Muscle layer of colon (tissue), 2 donors: ENCODE results near the gene SLC24A3.
A peak's percentile ranks its signal among the peaks of the same experiment; 100 is the strongest.

ENCODE experiments used
- H3K27ac ChIP-seq: one replicate; pipeline ENCODE4 v1.7.0; 2013; ENCODE audit warnings: low read depth, mild to moderate bottlenecking, low read length, moderate library complexity
- H3K27me3 ChIP-seq, 2 donors: one replicate each; pipeline ENCODE4 v1.7.0; 2013; ENCODE audit warnings: low read length in 2 of 2, mild to moderate bottlenecking in 2 of 2; ENCODE audit not compliant: insufficient read depth in 2 of 2, control insufficient read depth in 1 of 2
- H3K36me3 ChIP-seq: one replicate; pipeline ENCODE4 v1.7.0; 2013; ENCODE audit warnings: mild to moderate bottlenecking, low read length; ENCODE audit not compliant: insufficient read depth
- H3K4me1 ChIP-seq: one replicate; pipeline ENCODE4 v1.7.0; 2013; ENCODE audit warnings: mild to moderate bottlenecking, low read length; ENCODE audit not compliant: insufficient read depth
- H3K4me3 ChIP-seq, 2 donors: one replicate each; pipeline ENCODE4 v1.7.0; 2013; ENCODE audit warnings: low read length in 2 of 2, low read depth in 1 of 2, mild to moderate bottlenecking in 1 of 2, moderate library complexity in 1 of 2
- H3K9ac ChIP-seq: one replicate; pipeline ENCODE4 v1.7.0; 2013; ENCODE audit warnings: low read length
- H3K9me3 ChIP-seq: one replicate; pipeline ENCODE4 v1.7.0; 2013; ENCODE audit warnings: mild to moderate bottlenecking, low read length
- donor health status: abdominal sarcoma.
- donor health status: Adenocarcinoma of cecum.

Gene SLC24A3

GRCh38 chr20:19333563-19333962, 121.1 kb downstream of the SLC24A3 start:
- no peaks in the 10 kb centered on the region for H3K27me3 ChIP-seq
- H3K4me3 ChIP-seq: no peak overlapping the region
- H3K9me3 ChIP-seq: no peaks in the 10 kb centered on the region
- no peaks in the 10 kb centered on the region for H3K36me3 ChIP-seq
- H3K9ac ChIP-seq: no peak overlapping the region
- H3K27ac ChIP-seq: no peak overlapping the region
- peaks cover 9% of the 10 kb centered on the region for H3K4me1 ChIP-seq

- no peak overlapping the region for H3K4me3 ChIP-seq
- no peak overlapping the region for H3K27ac ChIP-seq
- peaks cover 25% of the 10 kb centered on the region for H3K4me1 ChIP-seq
These were observed 122.9 kb downstream of the SLC24A3 start for GRCh38 chr20:19335341-19335740.

GRCh38 chr20:19335916-19336315, 123.5 kb downstream of the SLC24A3 start:
- Histone ChIP-seq H3K27ac (no peak overlapping the region), H3K9ac (no peak overlapping the region), H3K4me1 (peaks cover 31% of the 10 kb centered on the region), H3K27me3 (no peaks in the 10 kb centered on the region), H3K4me3 (no peak overlapping the region), H3K36me3 (no peaks in the 10 kb centered on the region), H3K9me3 (no peaks in the 10 kb centered on the region)

More at GRCh38 chr20:19335341-19335740, 122.9 kb downstream of the SLC24A3 start:
- Histone ChIP-seq H3K9ac (no peak overlapping the region), H3K36me3 (no peaks in the 10 kb centered on the region), H3K9me3 (no peaks in the 10 kb centered on the region), H3K27me3 (no peaks in the 10 kb centered on the region)

GRCh38 chr20:19336631-19337030, 124.2 kb downstream of the SLC24A3 start:
- H3K4me3 ChIP-seq: no peak overlapping the region
- peaks cover 38% of the 10 kb centered on the region for H3K4me1 ChIP-seq
- no peak overlapping the region for H3K9ac ChIP-seq
- no peak overlapping the region for H3K27ac ChIP-seq
- H3K9me3 ChIP-seq: no peaks in the 10 kb centered on the region
- H3K36me3 ChIP-seq: no peaks in the 10 kb centered on the region
- no peaks in the 10 kb centered on the region for H3K27me3 ChIP-seq

DNA sequence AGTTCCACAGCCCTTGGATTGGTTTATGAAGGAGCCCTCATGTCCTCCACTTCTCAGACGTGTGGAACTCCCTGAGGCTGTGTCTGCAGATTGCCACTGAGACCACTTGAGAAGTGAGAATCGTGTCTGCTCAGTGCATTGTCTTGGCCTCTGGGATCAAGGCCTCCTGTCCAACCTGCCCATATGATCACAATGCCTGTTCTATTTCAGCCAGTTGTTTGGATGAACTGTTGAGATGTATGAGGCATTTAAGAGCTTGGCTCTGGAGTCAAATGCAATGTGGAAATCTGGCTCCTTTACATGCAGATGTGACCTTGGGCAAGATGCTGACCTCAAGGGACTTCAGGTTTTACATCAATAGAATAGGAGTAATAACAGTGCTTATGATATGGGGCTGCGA, 125.9 kb downstream of the SLC24A3 start:
- H3K36me3 ChIP-seq: no peaks in the 10 kb centered on the region
- H3K4me3 ChIP-seq: peak overlapping the region in 1 of 2 donors; percentile 7
- H3K9me3 ChIP-seq: no peaks in the 10 kb centered on the region
- H3K27me3 ChIP-seq: no peaks in the 10 kb centered on the region
- H3K9ac ChIP-seq: no peak overlapping the region
- peaks cover 39% of the 10 kb centered on the region for H3K4me1 ChIP-seq
- H3K27ac ChIP-seq: no peak overlapping the region

GRCh38 chr20:19338960-19339359, 126.5 kb downstream of the SLC24A3 start:
- Histone ChIP-seq H3K27me3 (no peaks in the 10 kb centered on the region), H3K27ac (no peak overlapping the region), H3K9ac (no peak overlapping the region), H3K4me3 (no peak overlapping the region), H3K9me3 (no peaks in the 10 kb centered on the region), H3K4me1 (peaks cover 39% of the 10 kb centered on the region), H3K36me3 (no peaks in the 10 kb centered on the region)

DNA sequence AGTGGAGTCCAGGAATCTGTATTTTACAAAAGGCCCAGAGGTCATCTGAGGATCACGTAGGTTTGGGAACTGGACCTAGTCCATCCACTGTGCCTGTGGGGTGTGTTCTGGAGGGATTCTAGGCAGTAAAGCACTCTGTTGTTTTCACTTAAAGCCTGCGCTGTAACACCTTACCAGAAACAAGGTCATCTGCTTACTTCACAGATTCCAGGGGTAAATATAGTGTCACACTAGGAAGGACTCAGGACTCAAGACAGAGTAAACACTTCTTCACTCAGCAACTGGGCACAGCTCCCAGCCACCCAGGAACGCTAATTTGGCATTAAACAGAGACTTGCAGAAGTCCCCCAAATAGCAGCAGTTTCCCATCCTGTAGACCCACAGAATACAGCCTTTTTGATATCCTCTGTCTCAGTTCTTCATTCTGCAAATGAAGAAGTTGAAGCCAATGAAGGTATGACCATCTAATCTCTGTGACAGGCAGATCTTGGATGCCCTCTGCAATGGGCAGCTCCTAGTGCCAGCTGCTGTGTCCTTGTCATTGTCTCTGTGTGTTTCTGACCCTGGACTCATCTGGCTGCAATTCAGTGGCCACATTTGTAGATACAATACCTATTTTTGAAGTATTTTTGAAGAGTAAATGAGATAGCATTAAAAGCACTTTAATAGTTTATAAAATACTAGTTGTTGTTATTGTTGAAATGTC, 129.1 kb downstream of the SLC24A3 start:
- peaks cover 39% of the 10 kb centered on the region for H3K4me1 ChIP-seq
- H3K9me3 ChIP-seq: no peaks in the 10 kb centered on the region
- no peak overlapping the region for H3K4me3 ChIP-seq
- no peak overlapping the region for H3K9ac ChIP-seq
- H3K27me3 ChIP-seq: no peaks in the 10 kb centered on the region
- no peak overlapping the region for H3K27ac ChIP-seq
- H3K36me3 ChIP-seq: no peaks in the 10 kb centered on the region

DNA sequence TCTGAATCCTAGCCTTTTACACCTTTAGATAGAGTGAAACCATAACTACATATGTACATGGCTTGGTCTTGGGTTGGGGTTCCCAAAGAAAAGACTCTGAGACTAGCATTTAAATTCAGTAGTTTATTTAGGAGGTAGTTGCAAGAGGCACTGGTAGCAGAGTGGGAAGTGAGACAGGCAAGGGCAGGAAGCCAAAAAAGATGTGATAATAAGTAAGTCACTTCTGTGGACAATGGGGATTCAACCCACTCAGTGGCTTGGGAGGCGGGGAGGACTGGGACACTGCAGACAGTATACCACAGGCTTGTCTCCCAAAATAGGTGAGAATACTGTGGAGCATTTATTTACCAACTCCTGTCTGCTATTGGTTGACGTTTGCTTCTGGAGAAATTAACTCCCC, 131.9 kb downstream of the SLC24A3 start:
- Histone ChIP-seq H3K36me3 (no peaks in the 10 kb centered on the region), H3K4me3 (no peak overlapping the region), H3K9ac (no peak overlapping the region), H3K4me1 (peaks cover 22% of the 10 kb centered on the region), H3K27me3 (no peaks in the 10 kb centered on the region), H3K9me3 (no peaks in the 10 kb centered on the region), H3K27ac (no peak overlapping the region)

- no peaks in the 10 kb centered on the region for H3K4me1 ChIP-seq
- no peak overlapping the region for H3K9ac ChIP-seq
- no peaks in the 10 kb centered on the region for H3K36me3 ChIP-seq
- H3K27ac ChIP-seq: no peak overlapping the region
- H3K9me3 ChIP-seq: no peaks in the 10 kb centered on the region
- no peak overlapping the region for H3K4me3 ChIP-seq
- H3K27me3 ChIP-seq: no peaks in the 10 kb centered on the region
These were observed 135.6 kb downstream of the SLC24A3 start for GRCh38 chr20:19347943-19348456.

DNA sequence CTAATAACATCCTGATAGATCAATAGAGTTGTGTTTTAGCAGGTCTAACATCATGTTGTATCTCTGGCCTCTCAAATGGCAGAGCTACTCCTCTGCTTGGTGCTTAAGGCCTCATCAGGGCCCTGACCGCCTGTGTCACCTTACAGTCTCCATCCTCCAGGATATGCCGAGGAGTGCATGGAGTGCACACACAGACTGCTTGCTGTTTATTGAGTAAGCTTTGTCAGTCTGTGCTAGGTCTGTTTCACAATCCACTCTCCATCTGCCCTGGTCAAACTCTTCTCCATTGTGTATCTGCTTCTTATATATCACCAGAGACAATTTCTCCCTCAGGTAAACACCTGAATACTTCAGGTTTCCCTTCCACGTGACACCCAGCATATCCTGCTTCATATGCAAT, 136.1 kb downstream of the SLC24A3 start:
- no peaks in the 10 kb centered on the region for H3K4me1 ChIP-seq
- H3K27ac ChIP-seq: no peak overlapping the region
- H3K9ac ChIP-seq: no peak overlapping the region
- no peak overlapping the region for H3K4me3 ChIP-seq
- no peaks in the 10 kb centered on the region for H3K9me3 ChIP-seq
- H3K36me3 ChIP-seq: no peaks in the 10 kb centered on the region
- no peaks in the 10 kb centered on the region for H3K27me3 ChIP-seq

DNA sequence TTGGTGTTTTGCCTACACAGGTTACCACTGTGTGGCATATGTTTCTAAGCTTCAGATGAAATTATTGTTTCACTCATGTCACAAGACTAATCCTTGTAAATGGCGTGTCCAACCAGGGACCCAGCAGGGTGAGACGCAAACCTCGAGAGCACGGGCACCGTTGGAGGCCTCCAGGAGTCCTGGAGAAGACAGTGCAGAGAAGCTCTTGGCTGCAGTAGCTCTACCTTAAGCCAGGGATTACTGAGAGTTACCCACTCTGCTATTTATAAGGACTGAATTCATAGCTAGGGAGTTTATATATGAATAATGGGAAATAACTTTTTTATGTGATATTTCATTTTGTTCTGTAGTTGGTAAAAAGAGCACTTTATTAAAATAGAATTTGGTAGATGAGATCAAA, 137.4 kb downstream of the SLC24A3 start:
- Histone ChIP-seq H3K27me3 (no peaks in the 10 kb centered on the region), H3K9ac (no peak overlapping the region), H3K27ac (no peak overlapping the region), H3K36me3 (no peaks in the 10 kb centered on the region), H3K4me1 (no peaks in the 10 kb centered on the region), H3K9me3 (no peaks in the 10 kb centered on the region), H3K4me3 (no peak overlapping the region)

- Histone ChIP-seq H3K27ac (no peak overlapping the region), H3K9ac (no peak overlapping the region), H3K36me3 (no peaks in the 10 kb centered on the region), H3K27me3 (no peaks in the 10 kb centered on the region), H3K9me3 (no peaks in the 10 kb centered on the region), H3K4me3 (no peak overlapping the region), H3K4me1 (no peaks in the 10 kb centered on the region)
These were observed 139.1 kb downstream of the SLC24A3 start for GRCh38 chr20:19351542-19351941.
